GM19468 (cell line): ENCODE results near the gene ITGA5.

Experiments
- ATAC-seq: cut with Tn5 transposase; IDR thresholded peaks from one replicate; pipeline ENCODE4 v1.9.1; 2021; ENCODE audit warnings: mild to moderate bottlenecking, moderate library complexity, moderate number of reproducible peaks; ENCODE audit not compliant: unreplicated experiment; ENCODE audit errors: extremely low read depth

The ITGA5 gene

DNA sequence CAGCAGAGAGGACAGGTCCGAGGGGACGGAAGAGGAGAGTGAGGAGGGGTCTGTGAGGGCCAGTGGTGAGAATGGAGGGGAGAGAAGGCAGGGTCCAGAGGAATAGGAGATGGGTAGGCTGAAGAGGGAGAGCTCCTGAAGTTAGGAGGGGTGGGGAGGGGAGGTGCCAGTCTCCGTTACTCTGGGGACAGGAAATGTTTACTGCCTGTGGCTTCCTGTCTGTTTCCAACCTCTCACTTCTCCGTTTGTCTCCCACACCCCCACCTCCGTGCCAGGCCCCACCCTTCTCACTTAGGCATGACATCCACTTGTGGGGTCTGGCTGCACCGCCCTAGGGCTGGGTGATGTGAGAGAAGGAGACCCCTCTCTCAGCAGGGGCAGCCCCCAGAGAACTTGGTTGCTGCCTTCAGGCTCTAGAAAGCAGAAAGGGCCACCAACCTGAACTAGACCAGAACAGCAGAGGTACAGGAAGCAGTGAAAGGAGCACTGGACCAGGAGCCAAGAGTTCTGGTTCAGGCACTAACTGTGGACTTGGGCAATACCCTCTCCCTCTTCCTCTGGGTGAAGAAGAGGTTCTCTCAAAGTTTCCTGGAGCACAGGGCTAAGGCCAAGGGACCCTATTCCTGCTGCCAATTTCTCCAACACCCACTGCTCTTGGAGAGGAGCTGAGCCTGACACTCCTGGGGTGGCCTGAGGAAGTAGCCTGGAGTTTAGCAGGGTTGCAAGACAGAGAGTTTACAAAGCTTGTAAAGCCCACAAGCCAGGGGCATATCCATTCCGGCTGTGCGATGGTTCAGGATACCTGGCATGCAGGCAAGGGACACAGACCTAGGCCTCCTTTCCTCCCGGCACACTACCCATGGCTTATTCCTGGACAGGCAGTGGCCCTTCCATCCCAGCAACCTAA lies 5.5 kb downstream of the ITGA5 start:
- ATAC-seq: no peak

GRCh38 chr12:54412786-54413185 lies 6.3 kb downstream of the ITGA5 start:
- ATAC-seq: no peak

DNA sequence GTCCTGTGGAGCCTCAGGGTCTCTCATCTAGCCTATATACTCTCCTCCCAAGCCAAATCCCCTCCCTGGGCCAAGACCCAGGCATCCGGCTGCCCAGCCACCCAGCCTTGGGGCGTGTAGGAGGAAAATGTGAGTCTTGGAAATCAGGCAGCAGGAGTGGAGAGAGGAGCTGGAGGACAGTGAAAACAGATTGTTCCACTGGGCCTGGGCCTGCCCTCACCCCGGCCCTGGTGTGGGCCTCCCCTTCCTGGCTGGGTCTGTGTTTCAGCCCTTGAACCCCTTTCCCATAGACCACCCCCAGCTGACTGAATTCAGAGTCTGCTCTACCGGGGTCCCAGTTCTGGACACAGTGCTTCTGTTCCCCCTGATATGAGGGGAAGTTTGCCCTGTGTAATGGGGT lies 6.7 kb downstream of the ITGA5 start:
- no peak for ATAC-seq

- no peak for ATAC-seq
These were observed 7.5 kb downstream of the ITGA5 start for GRCh38 chr12:54411391-54412241.

DNA sequence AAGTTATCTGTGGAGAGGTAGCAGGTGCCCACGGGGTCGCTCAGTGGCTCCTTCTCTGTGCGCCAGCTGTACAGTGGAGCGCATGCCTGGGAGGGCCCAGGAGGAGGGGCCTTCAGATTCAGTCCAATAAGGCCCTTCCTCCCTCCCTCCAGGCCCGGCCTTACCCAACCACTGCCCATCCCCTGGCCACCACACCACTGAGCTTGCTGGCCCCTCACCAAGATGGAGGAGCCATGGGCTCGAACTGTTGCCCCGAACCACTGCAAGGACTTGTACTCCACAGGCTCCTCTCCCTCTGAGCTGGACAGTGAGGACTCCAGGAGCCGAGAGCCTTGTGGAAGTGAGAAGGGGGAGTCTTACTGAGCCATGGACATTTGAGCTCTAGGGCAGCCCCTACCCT lies 9.8 kb downstream of the ITGA5 start:
- ATAC-seq: no peak

GRCh38 chr12:54407183-54407905 lies 11.7 kb downstream of the ITGA5 start:
- no peak for ATAC-seq

GRCh38 chr12:54405573-54405972 lies 13.5 kb downstream of the ITGA5 start:
- ATAC-seq: no peak

DNA sequence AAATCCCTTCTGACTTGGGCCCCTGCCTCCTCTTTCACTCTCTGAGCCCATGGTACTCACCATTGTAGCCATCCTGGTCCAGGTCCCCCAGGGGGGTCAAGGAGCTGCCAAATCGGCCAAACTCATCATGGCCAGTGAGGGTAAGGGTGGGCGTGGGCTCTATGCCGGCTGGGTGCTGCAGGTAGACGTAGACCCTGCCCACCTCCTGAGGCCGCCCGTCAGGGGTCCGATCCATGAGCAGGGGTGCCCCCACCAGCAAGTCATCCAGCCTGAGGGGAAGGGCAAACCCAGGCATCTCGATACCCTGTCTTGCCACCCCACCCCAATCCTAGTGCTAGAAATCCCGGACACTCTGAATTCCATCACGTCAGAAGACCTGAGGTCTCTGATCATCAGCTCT lies 14.0 kb downstream of the ITGA5 start:
- no peak for ATAC-seq

DNA sequence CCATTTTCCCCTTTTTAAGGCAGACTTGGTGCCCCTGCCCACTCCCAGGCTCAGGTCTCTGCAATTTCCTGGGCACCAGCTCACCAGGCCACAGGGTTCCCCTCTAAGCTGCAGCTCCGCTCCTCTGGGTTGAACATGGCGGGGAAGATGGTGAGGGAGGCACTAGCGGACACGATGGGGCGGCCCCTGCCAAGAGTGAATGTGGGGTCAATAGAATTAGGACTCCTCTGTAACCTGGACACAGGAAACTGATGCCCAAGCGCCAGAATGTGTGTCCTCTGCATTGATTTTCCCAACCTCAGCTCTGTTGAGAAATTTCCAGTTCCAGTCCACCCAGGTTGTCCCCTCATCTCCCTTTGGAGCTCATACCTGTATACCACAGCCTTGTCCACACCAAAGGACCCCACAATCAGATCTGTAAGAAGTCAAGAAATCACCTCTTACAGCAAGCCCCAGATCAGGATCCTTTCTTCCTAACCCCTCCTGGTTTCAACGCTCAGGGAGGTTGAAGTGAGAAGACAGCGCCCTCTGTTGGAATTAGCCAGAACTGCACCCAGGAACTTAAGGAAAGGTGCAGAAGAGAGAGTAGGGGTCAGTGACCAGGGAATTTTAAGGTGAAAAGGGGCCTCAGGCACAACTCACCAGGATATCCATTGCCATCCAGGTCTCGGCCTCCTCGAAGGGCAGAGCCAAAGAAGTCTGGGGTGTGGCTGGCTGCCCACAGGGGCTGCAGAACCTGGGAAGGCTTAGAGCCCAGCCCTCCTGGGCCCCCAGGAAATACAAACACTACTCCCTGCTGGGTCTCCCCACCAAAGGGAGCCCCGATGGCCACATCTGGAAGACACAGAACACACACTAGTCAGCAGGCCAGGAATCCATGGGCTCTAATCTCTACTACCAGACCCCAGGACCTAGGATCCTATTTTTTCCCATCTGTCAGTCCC lies 14.7 kb downstream of the ITGA5 start:
- ATAC-seq: no peak

- no peak for ATAC-seq
These were observed 17.9 kb downstream of the ITGA5 start for GRCh38 chr12:54401119-54401518.

- ATAC-seq: no peak
These were observed 19.9 kb downstream of the ITGA5 start for GRCh38 chr12:54398995-54399793.

- no peak for ATAC-seq
These were observed 20.8 kb downstream of the ITGA5 start for GRCh38 chr12:54398218-54398617.

DNA sequence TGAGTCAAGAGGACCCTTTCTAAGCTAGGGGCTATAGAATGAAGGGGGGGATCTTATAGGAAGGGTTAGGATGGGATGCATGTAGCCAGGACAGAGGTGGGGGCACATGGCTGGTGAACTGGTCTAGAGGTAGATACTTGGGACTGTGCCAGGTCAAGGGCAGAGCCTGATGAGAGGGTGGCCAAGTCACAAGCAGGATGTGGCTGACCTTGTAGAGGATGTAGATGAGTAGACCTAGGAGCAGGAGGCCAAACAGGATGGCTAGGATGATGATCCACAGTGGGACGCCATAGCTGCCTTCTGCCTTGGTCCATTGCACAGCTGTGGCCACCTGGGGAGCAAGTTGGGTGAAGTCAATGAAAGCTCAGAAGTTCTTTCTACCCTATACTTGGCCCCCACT lies 21.9 kb downstream of the ITGA5 start:
- no peak for ATAC-seq

DNA sequence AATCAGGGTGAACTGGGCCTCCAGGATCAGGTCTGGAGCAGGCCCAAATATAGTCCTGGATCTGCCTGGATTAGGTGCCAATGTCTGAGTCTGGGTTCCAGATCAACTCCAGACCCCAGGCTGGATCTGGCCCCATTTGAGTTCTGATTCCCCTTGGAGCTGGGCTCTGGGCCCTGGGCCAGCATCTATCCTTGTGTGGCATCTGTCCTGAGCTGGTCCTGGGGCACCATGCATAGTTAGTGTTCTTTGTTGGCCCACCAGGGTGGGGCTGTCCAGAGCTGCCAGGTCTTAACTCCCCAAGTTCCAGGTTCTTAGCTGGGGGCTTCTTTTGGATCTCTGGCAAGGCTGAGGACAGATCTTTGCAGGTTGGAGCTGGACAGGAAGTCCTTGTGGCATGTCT lies 23.5 kb downstream of the ITGA5 start:
- ATAC-seq: no peak

- ATAC-seq: no peak
These were observed 24.1 kb downstream of the ITGA5 start for GRCh38 chr12:54394986-54395385.

- ATAC-seq: no peak
These were observed 24.8 kb downstream of the ITGA5 start for GRCh38 chr12:54394281-54394719.

- ATAC-seq: no peak
These were observed 25.3 kb downstream of the ITGA5 start for GRCh38 chr12:54393743-54394142.

DNA sequence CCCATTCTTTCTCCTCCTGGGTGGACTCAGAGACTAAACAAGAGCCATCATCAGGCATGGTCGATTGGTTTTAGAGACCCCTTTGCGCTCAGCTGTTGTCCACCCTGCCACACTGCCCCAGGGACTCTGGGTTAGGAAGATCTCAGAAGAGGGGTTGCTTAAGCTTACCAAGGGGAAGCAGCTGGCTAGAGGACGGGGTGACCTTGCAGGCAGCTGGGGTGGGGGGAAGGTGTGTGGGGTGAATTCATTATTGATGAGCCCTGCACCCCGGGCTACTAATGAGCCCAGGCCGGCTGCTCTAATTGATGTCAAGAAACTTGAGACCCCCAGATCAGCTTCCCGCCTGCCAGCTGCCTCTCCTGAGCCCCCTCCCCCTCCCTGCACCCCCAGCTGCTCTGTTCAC lies 25.9 kb downstream of the ITGA5 start:
- no peak for ATAC-seq
